ENCODE data around the gene TMEM219. TPM values are rescaled to one million over a fixed set of nuclear protein-coding genes. Genes with fewer than 3 reads are reported as not detected.

The TMEM219 gene
- total and polyA plus RNA-seq, 2 donors from 2014 or later, result 127 to 288 TPM

GRCh38 chr16:29996766-29997250 is 34.9 kb downstream of the TMEM219 start:
- no peak for TF ChIP-seq CTCF (IDR thresholded peaks at IDR 0.05; ENCODE audit: borderline replicate concordance, extremely low read depth, insufficient read depth)
- FAIRE-seq (no peak), DNase-seq (no peak)
- peaks cover 0 to 16% (median 14%) of the 10 kb centered on the region in 3 donors for H3K4me1 ChIP-seq (ENCODE audit: control insufficient read depth in 2 of 3, insufficient read depth in 2 of 3, low read depth in 1 of 3, low read length in 3 of 3)
- H3K9ac ChIP-seq (ENCODE audit: low read length in 3 of 3), result peak overlapping the region; percentile 63 to 99 (median 80)
- intact Hi-C loops (cut with DNase I), result no loop called here
- H3K27me3 ChIP-seq (ENCODE audit: control insufficient read depth, insufficient read depth, low read length), result no peaks in the 10 kb centered on the region
- H3K4me3 ChIP-seq (ENCODE audit: low read length in 3 of 3), result peak overlapping the region; percentile 96 to 99 (median 98)
- H3K9me3 ChIP-seq (ENCODE audit: control insufficient read depth in 2 of 3, insufficient read depth in 1 of 3, low read length in 3 of 3), result no peaks in the 10 kb centered on the region
- H3K36me3 ChIP-seq (ENCODE audit: control insufficient read depth in 2 of 3, insufficient read depth in 3 of 3, low read length in 3 of 3), result peaks cover 0 to 24% (median 4%) of the 10 kb centered on the region in 3 donors
- H3K27ac ChIP-seq (ENCODE audit: low read depth in 2 of 2, low read length in 2 of 2), result no peak overlapping the region

- Histone ChIP-seq H3K9me3 (ENCODE audit: control insufficient read depth in 2 of 3, insufficient read depth in 1 of 3, low read length in 3 of 3) (no peaks in the 10 kb centered on the region), H3K27me3 (ENCODE audit: control insufficient read depth, insufficient read depth, low read length) (no peaks in the 10 kb centered on the region), H3K4me3 (ENCODE audit: low read length in 3 of 3) (no peak overlapping the region), H3K36me3 (ENCODE audit: control insufficient read depth in 2 of 3, insufficient read depth in 3 of 3, low read length in 3 of 3) (peaks cover 0 to 6% (median 3%) of the 10 kb centered on the region in 3 donors), H3K27ac (ENCODE audit: low read depth in 2 of 2, low read length in 2 of 2) (no peak overlapping the region), H3K4me1 (ENCODE audit: control insufficient read depth in 2 of 3, insufficient read depth in 2 of 3, low read depth in 1 of 3, low read length in 3 of 3) (peaks cover 0 to 11% (median 7%) of the 10 kb centered on the region in 3 donors), H3K9ac (ENCODE audit: low read length in 3 of 3) (no peak overlapping the region)
- DNase-seq (no peak), FAIRE-seq (no peak)
- intact Hi-C loops (cut with DNase I), result no loop called here
- no peak for TF ChIP-seq CTCF (IDR thresholded peaks at IDR 0.05; ENCODE audit: borderline replicate concordance, extremely low read depth, insufficient read depth)
Measured at GRCh38 chr16:29999605-30000004, 37.7 kb downstream of the TMEM219 start.

DNA sequence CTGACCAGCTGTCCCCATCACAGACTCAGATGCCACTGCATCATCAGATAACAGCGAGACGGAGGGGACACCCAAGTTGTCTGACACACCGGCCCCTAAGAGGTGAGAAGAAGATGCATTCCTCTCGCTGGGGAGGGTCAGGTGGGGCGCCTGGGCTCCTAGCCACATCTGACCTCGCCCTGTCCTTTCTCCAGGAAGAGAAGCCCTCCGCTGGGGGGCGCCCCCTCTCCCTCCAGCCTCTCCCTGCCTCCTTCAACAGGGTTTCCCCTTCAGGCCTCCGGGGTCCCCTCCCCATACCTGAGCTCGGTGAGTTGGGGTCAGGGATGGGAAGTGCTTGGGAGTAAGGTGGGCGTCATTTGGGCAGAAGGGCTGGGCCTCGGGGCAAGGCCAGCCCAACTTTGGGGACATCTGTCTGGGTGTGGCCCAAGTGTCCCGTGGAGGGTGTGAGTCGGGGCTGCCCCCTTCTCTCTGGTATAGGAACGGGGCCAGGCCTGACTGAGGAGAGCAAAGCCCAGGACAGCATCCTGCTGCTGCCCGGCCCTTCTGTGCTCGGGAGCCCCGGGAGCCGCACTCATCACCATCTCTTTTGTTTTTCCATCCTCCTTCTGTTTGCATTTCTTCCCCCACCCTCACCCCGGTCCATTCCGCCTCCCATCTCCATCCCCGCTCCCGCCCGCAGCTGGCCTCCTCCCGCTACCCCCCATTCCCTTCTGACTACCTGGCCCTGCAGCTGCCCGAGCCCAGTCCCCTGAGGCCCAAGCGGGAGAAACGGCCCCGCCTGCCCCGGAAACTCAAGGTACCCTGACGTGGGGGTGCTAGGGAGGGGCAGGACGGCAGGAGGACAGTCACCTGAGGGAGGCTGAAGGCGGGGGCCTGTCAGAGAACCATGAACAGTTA is 39.1 kb downstream of the TMEM219 start:
- DNase-seq (no peak), FAIRE-seq (no peak)
- no peaks in the 10 kb centered on the region for H3K9me3 ChIP-seq (ENCODE audit: control insufficient read depth in 2 of 3, insufficient read depth in 1 of 3, low read length in 3 of 3)
- no peak overlapping the region for H3K9ac ChIP-seq (ENCODE audit: low read length in 3 of 3)
- no peak overlapping the region for H3K27ac ChIP-seq (ENCODE audit: low read depth in 2 of 2, low read length in 2 of 2)
- no peaks in the 10 kb centered on the region for H3K27me3 ChIP-seq (ENCODE audit: control insufficient read depth, insufficient read depth, low read length)
- no peak for TF ChIP-seq CTCF (IDR thresholded peaks at IDR 0.05; ENCODE audit: borderline replicate concordance, extremely low read depth, insufficient read depth)
- intact Hi-C loops (cut with DNase I), result no loop called here
- peaks cover 0 to 7% (median 5%) of the 10 kb centered on the region in 3 donors for H3K4me1 ChIP-seq (ENCODE audit: control insufficient read depth in 2 of 3, insufficient read depth in 2 of 3, low read depth in 1 of 3, low read length in 3 of 3)
- no peak overlapping the region for H3K4me3 ChIP-seq (ENCODE audit: low read length in 3 of 3)
- H3K36me3 ChIP-seq (ENCODE audit: control insufficient read depth in 2 of 3, insufficient read depth in 3 of 3, low read length in 3 of 3), result peaks cover 0 to 6% (median 3%) of the 10 kb centered on the region in 3 donors

All from kidney (tissue), 14 donors.